Ascending aorta (tissue), 2 donors: ENCODE results near the gene CCS. TPM values are rescaled to one million over a fixed set of nuclear protein-coding genes. Genes with fewer than 3 reads are reported as not detected.

ENCODE experiments used
- DNase-seq, 2 donors: peaks; one replicate each; pipeline ENCODE4 v3.0.0-alpha.2; 2019; ENCODE audit warnings: low spot score in 2 of 2
- H3K27ac ChIP-seq, 2 donors: fragments of 200-600 bp; sonication (generic); one replicate each; pipeline ENCODE4 v1.5.1; 2016 to 2017; ENCODE audit warnings: mild to moderate bottlenecking in 1 of 2
- H3K27me3 ChIP-seq: fragments of 200-600 bp; sonication (generic); one replicate; pipeline ENCODE4 v1.5.1; 2017
- H3K36me3 ChIP-seq, 2 donors: fragments of 200-600 bp; sonication (generic); one replicate each; pipeline ENCODE4 v1.5.1; 2016
- H3K4me1 ChIP-seq, 2 donors: fragments of 200-600 bp; sonication (generic); one replicate each; pipeline ENCODE4 v1.5.1; 2016 to 2017; ENCODE audit warnings: mild to moderate bottlenecking in 1 of 2
- H3K4me3 ChIP-seq, 2 donors: fragments of 200-600 bp; sonication (generic); one replicate each; pipeline ENCODE4 v1.5.1; 2016 to 2017; ENCODE audit warnings: mild to moderate bottlenecking in 1 of 2
- H3K9me3 ChIP-seq, 2 donors: fragments of 200-600 bp; sonication (generic); one replicate each; pipeline ENCODE4 v1.5.1; 2016
- intact Hi-C: fragments of 100-400 bp; cut with DNase I; formaldehyde crosslinking; loops from one replicate; pipeline ENCODE4 v1.15.1; 2023
- total RNA-seq: library from RNA; depleted of rRNA; stranded (reverse); fragments of >200 nt; gene quantifications from one replicate; pipeline ENCODE4 v1.1.0, GENCODE V29; 2016
- TF ChIP-seq, protein P1 (sequence below), 3 experiments: fragments of 200-600 bp in 2 of 3; fragments of 450-650 bp in 1 of 3; sonication (generic) in 2 of 3; IDR thresholded peaks; one replicate each; pipeline ENCODE4 v1.5.1; 2016 to 2019; ENCODE audit warnings: antibody characterized with exemption in 3 of 3, mild to moderate bottlenecking in 1 of 3, moderate library complexity in 1 of 3

Gene CCS
- total RNA-seq, 1 donor from 2014 or later: 50.4 TPM

DNA sequence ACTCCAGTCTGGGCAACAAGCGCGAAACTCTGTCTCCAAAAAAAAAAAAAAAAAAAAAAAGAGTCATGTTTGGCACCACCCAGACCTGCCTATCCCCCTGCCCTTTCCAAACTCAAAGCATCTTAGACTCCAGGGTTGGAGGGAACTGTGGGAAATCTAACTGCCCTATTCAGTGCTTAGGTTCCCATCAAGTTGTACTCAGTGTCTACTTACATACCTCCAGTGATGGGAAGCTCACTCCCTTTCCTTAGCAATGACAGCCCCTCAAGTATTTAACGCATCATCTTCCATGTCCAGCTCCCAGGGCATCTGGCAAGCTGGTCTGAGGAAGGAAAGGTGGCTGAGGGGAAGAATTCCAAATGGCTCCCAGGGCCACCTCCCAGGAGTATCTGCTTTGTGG is 43.3 kb upstream of the CCS start:
- H3K27ac ChIP-seq: no peak overlapping the region
- DNase-seq: no peak
- H3K27me3 ChIP-seq: no peaks in the 10 kb centered on the region
- intact Hi-C loops: no loop called here
- H3K4me1 ChIP-seq: peaks cover 3 to 15% of the 10 kb centered on the region in 2 donors
- no peaks in the 10 kb centered on the region for H3K9me3 ChIP-seq
- TF ChIP-seq, protein P1, sequence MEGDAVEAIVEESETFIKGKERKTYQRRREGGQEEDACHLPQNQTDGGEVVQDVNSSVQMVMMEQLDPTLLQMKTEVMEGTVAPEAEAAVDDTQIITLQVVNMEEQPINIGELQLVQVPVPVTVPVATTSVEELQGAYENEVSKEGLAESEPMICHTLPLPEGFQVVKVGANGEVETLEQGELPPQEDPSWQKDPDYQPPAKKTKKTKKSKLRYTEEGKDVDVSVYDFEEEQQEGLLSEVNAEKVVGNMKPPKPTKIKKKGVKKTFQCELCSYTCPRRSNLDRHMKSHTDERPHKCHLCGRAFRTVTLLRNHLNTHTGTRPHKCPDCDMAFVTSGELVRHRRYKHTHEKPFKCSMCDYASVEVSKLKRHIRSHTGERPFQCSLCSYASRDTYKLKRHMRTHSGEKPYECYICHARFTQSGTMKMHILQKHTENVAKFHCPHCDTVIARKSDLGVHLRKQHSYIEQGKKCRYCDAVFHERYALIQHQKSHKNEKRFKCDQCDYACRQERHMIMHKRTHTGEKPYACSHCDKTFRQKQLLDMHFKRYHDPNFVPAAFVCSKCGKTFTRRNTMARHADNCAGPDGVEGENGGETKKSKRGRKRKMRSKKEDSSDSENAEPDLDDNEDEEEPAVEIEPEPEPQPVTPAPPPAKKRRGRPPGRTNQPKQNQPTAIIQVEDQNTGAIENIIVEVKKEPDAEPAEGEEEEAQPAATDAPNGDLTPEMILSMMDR (IDR thresholded peaks at IDR 0.05): no peak
- H3K36me3 ChIP-seq: no peaks in the 10 kb centered on the region
- H3K4me3 ChIP-seq: no peak overlapping the region

DNA sequence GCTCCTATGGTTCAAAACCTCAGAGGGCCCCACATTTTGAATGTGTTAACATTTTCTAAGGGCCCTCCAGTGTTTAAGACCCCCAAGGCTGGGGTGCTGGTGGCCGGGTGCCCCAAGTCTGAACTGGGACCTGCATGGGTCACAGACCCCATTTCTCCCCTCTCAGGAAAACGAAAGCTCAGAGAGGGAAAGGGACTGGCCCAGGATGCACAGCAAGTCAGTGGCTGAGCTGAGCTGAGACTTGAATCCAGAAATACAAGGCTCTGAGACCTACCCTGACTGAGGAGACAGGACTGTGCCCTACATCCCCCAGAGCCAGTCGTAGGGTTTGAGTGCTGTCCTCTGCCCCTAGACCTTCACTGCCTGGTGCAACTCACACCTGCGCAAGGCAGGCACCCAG is 42.1 kb upstream of the CCS start:
- Histone ChIP-seq H3K9me3 (no peaks in the 10 kb centered on the region), H3K27me3 (no peaks in the 10 kb centered on the region), H3K4me1 (peaks cover 0 to 6% of the 10 kb centered on the region in 2 donors), H3K4me3 (no peak overlapping the region), H3K27ac (no peak overlapping the region), H3K36me3 (no peaks in the 10 kb centered on the region)
- TF ChIP-seq, protein P1 (IDR thresholded peaks at IDR 0.05): no peak
- no peak for DNase-seq
- intact Hi-C loops: no loop called here

DNA sequence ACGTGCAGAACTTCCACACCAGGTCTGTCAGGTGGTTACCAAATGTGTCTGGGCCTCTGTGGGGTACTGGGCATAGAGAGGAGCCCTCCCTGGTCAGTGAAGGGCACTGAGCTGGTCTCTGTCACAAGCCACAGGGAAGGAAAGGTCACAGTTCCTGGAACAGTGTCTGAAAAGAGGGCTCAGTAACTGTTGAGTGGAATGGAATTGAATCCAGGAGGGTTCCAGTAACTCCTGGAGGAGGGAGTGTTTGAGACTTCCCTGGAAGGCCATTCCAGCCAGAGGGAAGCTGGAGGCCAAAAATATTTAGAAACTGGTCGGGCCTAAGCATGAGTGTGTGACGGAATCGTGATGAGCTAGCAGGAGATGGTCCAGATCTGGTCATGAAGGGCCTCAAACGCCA is 38.4 kb upstream of the CCS start:
- DNase-seq: no peak
- Histone ChIP-seq H3K9me3 (no peaks in the 10 kb centered on the region), H3K27me3 (no peaks in the 10 kb centered on the region), H3K4me1 (peaks cover 0 to 5% of the 10 kb centered on the region in 2 donors), H3K27ac (no peak overlapping the region), H3K36me3 (no peaks in the 10 kb centered on the region), H3K4me3 (no peak overlapping the region)
- intact Hi-C loops: no loop called here
- TF ChIP-seq, protein P1 (IDR thresholded peaks at IDR 0.05): no peak

DNA sequence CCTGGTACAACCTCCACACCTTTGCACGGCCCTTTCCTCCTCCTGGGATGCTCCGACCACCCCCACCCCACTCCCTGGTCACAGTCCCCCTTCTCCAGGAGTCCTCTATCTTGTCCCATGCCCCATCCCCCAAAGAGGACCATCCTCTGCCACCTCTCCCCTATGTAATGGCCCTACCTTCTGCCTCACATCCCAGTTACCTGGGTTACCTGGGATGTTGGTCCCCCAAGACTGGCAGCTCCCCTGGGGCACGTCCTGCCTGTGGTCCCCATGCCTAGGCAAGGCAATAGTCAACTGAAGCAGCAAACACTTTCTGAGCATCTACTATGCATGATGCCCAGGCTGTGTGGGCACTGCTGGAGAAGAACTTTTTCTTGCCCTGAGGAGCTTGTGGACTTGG is 37.6 kb upstream of the CCS start:
- no peak overlapping the region for H3K4me3 ChIP-seq
- intact Hi-C loops: no loop called here
- H3K4me1 ChIP-seq: peaks cover 0 to 5% of the 10 kb centered on the region in 2 donors
- no peak overlapping the region for H3K27ac ChIP-seq
- no peaks in the 10 kb centered on the region for H3K36me3 ChIP-seq
- H3K27me3 ChIP-seq: no peaks in the 10 kb centered on the region
- H3K9me3 ChIP-seq: no peaks in the 10 kb centered on the region
- DNase-seq: no peak
- TF ChIP-seq, protein P1 (IDR thresholded peaks at IDR 0.05): no peak

DNA sequence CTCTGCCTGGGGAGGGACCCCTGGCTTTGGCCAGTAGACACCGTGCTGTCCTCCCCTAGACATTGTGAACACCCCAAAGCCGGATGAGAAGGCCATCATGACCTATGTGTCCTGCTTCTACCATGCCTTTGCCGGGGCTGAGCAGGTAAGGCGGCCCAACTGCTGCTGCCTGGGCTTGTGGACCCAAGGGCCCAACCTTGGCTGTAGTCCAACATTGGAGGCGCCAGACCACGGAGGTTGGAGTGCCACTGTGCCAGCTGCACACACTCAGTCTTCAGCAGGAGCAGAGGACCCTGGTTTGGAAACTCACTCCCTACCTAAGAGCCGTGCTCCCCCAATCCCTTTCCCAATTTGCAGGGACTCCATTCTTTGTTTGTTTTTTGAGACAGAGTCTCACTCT is 36.9 kb upstream of the CCS start:
- Histone ChIP-seq H3K27me3 (no peaks in the 10 kb centered on the region), H3K36me3 (no peaks in the 10 kb centered on the region), H3K27ac (no peak overlapping the region), H3K4me3 (no peak overlapping the region), H3K4me1 (peaks cover 0 to 5% of the 10 kb centered on the region in 2 donors), H3K9me3 (no peaks in the 10 kb centered on the region)
- DNase-seq: no peak
- TF ChIP-seq, protein P1 (IDR thresholded peaks at IDR 0.05): no peak
- intact Hi-C loops: no loop called here

DNA sequence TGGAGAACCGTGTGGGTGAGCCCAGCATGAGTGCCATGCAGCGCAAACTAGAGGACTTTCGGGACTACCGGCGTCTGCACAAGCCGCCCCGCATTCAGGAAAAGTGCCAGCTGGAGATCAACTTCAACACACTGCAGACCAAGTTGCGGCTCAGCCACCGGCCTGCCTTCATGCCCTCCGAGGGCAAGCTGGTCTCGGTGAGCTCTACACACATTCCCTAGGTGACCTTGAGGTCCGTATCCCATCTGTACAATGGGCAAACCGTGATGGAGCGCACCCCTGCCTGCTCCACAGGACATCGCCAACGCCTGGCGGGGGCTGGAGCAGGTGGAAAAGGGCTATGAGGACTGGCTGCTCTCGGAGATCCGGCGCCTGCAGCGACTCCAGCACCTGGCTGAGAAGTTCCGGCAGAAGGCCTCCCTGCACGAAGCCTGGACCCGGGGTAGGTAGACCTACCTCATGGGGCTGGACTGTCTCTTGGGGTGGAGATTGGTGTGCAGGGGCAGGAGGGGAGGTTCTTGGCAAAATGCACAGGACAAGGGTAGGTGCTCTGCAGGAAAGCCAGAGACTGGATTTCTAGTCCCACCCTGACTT is 35.2 kb upstream of the CCS start:
- intact Hi-C loops: no loop called here
- TF ChIP-seq, protein P1 (IDR thresholded peaks at IDR 0.05): no peak
- Histone ChIP-seq H3K9me3 (no peaks in the 10 kb centered on the region), H3K36me3 (no peaks in the 10 kb centered on the region), H3K27me3 (no peaks in the 10 kb centered on the region), H3K4me1 (peaks cover 0 to 5% of the 10 kb centered on the region in 2 donors), H3K4me3 (no peak overlapping the region), H3K27ac (no peak overlapping the region)
- no peak for DNase-seq
